Nephron (organoid): ENCODE measurements around the gene CTNNAL1.

Experiments used
- H3K27ac Mint-ChIP-seq, 3 experiments: 2 replicates each; pipeline ENCODE4 v1.8.0; 2020; ENCODE audit warnings: mixed read lengths in 3 of 3, mild to moderate bottlenecking in 2 of 3, moderate library complexity in 1 of 3
- H3K27me3 Mint-ChIP-seq: 2 replicates; pipeline ENCODE4 v1.8.0; 2021; ENCODE audit warnings: low read depth, mild to moderate bottlenecking, moderate library complexity, mixed read lengths
- H3K36me3 Mint-ChIP-seq: 2 replicates; pipeline ENCODE4 v1.8.0; 2020; ENCODE audit warnings: low read depth, mixed read lengths
- H3K4me1 Mint-ChIP-seq: 2 replicates; pipeline ENCODE4 v1.8.0; 2020; ENCODE audit warnings: mixed read lengths
- H3K4me3 Mint-ChIP-seq, 3 experiments: 2 replicates each; pipeline ENCODE4 v1.8.0; 2020; ENCODE audit warnings: mild to moderate bottlenecking in 3 of 3, mixed read lengths in 3 of 3, moderate library complexity in 2 of 3
- H3K9me3 Mint-ChIP-seq: 2 replicates; pipeline ENCODE4 v1.8.0; 2020; ENCODE audit warnings: mixed read lengths
- TF ChIP-seq, protein P1 (sequence below), 3 experiments: fragments of 200-600 bp; sonication (generic); IDR thresholded peaks; one replicate each; pipeline ENCODE4 v1.5.0; 2021; ENCODE audit warnings: antibody characterized with exemption in 3 of 3; ENCODE audit not compliant: unreplicated experiment in 3 of 3

The CTNNAL1 gene

DNA sequence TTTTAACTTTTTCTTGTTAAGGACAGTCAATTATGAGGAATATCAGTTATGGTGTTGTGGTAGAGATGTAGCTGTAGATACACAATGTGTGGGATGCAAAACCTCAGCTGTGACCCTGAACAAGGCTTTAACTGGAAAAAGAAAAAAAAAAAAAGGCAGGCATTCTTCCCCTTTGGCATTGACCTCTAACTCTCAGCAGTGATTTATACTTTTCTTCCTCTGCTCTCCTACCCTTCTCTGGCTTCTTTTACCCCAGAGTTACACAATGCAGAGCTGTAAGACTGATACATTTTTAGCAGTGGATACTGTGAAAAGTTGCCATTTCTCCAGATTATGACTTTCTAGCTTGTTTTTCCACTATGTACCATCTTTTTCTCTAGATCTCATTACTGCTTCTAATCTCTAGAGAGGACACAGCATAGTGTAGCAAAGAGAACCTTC is 2.0 kb downstream of the CTNNAL1 start:
- TF ChIP-seq, protein P1, sequence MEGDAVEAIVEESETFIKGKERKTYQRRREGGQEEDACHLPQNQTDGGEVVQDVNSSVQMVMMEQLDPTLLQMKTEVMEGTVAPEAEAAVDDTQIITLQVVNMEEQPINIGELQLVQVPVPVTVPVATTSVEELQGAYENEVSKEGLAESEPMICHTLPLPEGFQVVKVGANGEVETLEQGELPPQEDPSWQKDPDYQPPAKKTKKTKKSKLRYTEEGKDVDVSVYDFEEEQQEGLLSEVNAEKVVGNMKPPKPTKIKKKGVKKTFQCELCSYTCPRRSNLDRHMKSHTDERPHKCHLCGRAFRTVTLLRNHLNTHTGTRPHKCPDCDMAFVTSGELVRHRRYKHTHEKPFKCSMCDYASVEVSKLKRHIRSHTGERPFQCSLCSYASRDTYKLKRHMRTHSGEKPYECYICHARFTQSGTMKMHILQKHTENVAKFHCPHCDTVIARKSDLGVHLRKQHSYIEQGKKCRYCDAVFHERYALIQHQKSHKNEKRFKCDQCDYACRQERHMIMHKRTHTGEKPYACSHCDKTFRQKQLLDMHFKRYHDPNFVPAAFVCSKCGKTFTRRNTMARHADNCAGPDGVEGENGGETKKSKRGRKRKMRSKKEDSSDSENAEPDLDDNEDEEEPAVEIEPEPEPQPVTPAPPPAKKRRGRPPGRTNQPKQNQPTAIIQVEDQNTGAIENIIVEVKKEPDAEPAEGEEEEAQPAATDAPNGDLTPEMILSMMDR (IDR thresholded peaks at IDR 0.05; ENCODE audit: unreplicated experiment in 3 of 3): no peak
- Mint-ChIP-seq H3K27ac (peak overlapping the region; percentile 11 to 92 (median 89)), H3K9me3 (no peaks in the 10 kb centered on the region), H3K4me3 (peak overlapping the region; percentile 92 to 97 (median 96)), H3K27me3 (no peaks in the 10 kb centered on the region), H3K4me1 (peaks cover 39% of the 10 kb centered on the region), H3K36me3 (peaks cover 21% of the 10 kb centered on the region)

DNA sequence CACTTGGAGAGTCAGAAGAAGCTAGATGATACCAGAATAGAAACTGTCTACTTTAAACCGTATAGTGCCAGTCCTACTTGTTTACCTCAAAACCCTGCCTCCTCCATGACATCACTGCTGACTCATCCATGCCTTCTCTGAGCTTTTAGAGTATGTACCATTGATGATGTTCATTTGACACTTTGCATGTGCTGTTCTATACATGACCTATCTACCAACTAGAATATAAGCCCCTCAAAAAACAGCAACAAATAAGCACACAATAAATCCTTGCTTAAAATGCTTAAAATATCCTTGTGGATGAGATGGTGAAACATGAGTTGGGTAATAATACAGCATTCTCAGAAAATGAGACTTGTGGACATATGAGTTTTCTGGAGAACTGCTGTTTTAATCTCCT is 2.6 kb downstream of the CTNNAL1 start:
- Mint-ChIP-seq H3K27ac (peak overlapping the region; percentile 11 to 92 (median 89)), H3K9me3 (no peaks in the 10 kb centered on the region), H3K4me1 (peaks cover 34% of the 10 kb centered on the region), H3K4me3 (peak overlapping the region; percentile 92 to 97 (median 96)), H3K27me3 (no peaks in the 10 kb centered on the region), H3K36me3 (peaks cover 23% of the 10 kb centered on the region)
- TF ChIP-seq, protein P1 (IDR thresholded peaks at IDR 0.05; ENCODE audit: unreplicated experiment in 3 of 3): no peak

DNA sequence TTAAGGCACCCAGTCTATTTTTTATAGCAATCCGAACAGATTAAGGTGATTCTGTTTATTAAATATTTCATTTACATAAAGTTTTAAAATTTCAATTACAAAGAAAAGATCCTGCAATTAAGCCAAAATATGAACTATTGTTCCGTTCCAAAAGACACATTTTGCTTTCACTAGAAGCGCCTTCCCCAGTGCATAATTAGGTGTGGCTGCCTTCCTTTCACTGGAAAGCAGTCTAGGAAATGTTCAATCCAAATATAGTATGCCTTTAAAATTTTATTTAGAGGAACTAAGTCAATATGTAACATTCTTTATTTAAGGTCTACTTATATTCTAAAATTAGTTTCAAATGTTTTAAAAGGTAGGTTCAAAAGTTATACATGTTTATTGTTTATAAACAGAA is 7.6 kb downstream of the CTNNAL1 start:
- Mint-ChIP-seq H3K27me3 (no peaks in the 10 kb centered on the region), H3K4me3 (no peak overlapping the region), H3K27ac (no peak overlapping the region), H3K4me1 (peaks cover 6% of the 10 kb centered on the region), H3K36me3 (peaks cover 65% of the 10 kb centered on the region), H3K9me3 (peaks cover 22% of the 10 kb centered on the region)
- TF ChIP-seq, protein P1 (IDR thresholded peaks at IDR 0.05; ENCODE audit: unreplicated experiment in 3 of 3): no peak

DNA sequence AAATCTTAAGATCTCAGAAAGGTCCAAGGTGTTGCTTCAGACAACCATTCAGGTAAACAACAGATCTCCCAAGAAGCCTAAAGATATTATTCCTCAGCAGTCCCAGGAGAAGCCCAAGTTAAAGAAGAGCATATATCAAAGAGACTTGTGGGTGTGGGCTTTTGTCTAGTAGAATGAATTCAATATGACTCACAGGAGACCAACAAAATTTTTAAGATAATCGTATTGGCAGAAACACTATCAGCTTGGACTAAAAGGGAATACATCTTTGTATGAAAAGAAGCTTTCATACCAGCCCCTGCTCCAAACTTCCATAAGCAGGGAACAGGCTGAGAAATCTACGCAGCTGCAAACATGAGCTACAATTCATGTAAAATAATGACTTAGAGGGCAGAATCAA is 10.2 kb downstream of the CTNNAL1 start:
- H3K4me1 Mint-ChIP-seq: peaks cover 4% of the 10 kb centered on the region
- H3K27me3 Mint-ChIP-seq: no peaks in the 10 kb centered on the region
- TF ChIP-seq, protein P1 (IDR thresholded peaks at IDR 0.05; ENCODE audit: unreplicated experiment in 3 of 3): no peak

DNA sequence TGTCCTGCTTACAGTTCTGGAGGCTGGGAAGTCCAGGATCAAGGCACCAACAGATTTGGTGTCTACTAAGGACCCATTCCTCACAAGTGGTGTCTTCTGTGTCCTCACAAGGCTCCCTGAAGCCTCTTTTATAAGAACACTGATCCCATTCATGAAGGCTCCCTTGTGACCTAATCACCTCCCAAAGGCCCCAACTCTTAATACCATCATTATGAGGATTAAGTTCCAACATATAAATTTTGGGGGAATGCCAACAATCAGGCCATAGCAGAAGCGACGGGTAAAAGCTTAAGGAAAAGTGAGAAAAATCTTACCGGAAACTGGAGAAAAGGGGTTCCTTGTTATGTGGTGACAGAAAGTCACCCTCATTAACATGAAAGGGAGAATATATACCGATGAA is 11.2 kb downstream of the CTNNAL1 start:
- peaks cover 25% of the 10 kb centered on the region for H3K9me3 Mint-ChIP-seq
- H3K36me3 Mint-ChIP-seq: peaks cover 73% of the 10 kb centered on the region
- no peak overlapping the region for H3K4me3 Mint-ChIP-seq
- no peak overlapping the region for H3K27ac Mint-ChIP-seq
- TF ChIP-seq, protein P1 (IDR thresholded peaks at IDR 0.05; ENCODE audit: unreplicated experiment in 3 of 3): no peak
- no peaks in the 10 kb centered on the region for H3K27me3 Mint-ChIP-seq
- H3K4me1 Mint-ChIP-seq: peaks cover 1% of the 10 kb centered on the region

More for the DNA sequence above, 10.2 kb downstream of the CTNNAL1 start:
- Mint-ChIP-seq H3K27ac (no peak overlapping the region), H3K4me3 (no peak overlapping the region), H3K9me3 (peaks cover 25% of the 10 kb centered on the region), H3K36me3 (peaks cover 70% of the 10 kb centered on the region)

DNA sequence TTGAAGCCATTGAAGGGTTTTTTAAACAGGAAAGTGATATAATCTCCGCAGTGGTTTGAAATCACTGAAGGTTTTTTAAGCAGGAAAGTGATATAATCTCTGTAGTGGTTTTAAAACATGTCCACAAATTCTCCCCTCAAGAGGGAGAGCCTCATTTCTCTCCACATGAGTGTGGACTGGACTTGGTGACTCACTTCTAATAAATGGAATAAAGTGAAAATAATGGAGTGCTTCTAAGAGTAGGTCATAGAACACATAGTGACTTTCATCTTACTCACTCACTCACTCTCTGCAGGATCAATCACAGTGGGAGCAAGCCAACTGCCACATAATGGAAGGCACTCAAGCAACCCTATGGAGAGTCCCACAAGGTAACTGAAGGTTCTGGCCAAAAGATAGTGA is 12.0 kb downstream of the CTNNAL1 start:
- no peak overlapping the region for H3K4me3 Mint-ChIP-seq
- peaks cover 66% of the 10 kb centered on the region for H3K36me3 Mint-ChIP-seq
- no peaks in the 10 kb centered on the region for H3K27me3 Mint-ChIP-seq
- H3K27ac Mint-ChIP-seq: no peak overlapping the region
- peaks cover 25% of the 10 kb centered on the region for H3K9me3 Mint-ChIP-seq
- TF ChIP-seq, protein P1 (IDR thresholded peaks at IDR 0.05; ENCODE audit: unreplicated experiment in 3 of 3): no peak
- no peaks in the 10 kb centered on the region for H3K4me1 Mint-ChIP-seq
